ENCODE data around the gene MPZL2.

The MPZL2 gene

DNA sequence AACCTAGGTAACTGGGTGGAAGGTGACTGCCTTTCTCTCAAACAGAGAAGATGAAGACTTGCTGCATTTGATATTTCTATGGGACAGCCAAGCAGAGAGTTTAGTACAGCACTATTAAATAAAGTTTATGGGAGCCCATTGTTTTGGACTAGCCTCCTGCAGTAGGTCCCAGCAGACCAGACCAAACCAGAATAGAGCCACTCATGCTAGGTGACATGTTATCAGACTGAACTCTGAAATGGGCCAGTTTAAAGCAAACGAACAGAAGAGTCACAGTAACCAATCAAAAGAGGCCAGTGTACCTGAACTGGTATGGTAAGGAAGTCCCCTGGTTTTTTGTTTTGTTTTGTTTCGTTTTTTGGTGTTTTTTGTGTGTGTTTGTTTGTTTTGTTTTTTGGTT is 7.9 kb upstream of the MPZL2 start:
- no peak for DNase-seq (ENCODE audit: low read depth in 1 of 2, low spot score in 1 of 2)
- Histone ChIP-seq H3K27me3 (ENCODE audit: insufficient read depth, poor library complexity, severe bottlenecking) (no peaks in the 10 kb centered on the region), H3K4me3 (replicated peaks; ENCODE audit: insufficient read depth, low read length) (no peak overlapping the region)

DNA sequence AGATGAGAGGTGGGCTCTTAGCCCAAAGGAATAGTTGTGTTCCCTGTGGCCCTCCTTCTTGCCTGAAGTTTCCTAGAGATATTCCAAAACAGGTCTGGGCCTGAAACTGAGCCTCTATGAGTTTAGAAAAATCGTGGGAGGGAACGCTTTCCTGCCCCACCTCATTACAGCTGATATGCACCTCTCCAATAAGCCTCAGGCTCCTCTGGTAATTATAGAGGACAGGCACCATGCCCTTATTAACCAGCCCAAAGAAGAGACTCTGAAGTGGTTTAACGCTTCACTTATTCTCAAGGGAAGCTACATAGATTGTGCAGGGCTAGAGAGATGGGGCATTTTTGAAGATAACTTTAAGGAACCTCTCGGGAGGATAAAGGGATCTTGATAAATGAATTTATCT is 3.4 kb upstream of the MPZL2 start:
- no peak overlapping the region for H3K27ac ChIP-seq (replicated peaks)
- no peak overlapping the region for H3K4me3 ChIP-seq (replicated peaks; ENCODE audit: insufficient read depth, low read length)
- no peak for DNase-seq (ENCODE audit: low read depth in 1 of 2, low spot score in 1 of 2)
- H3K27me3 ChIP-seq (ENCODE audit: insufficient read depth, poor library complexity, severe bottlenecking), result no peaks in the 10 kb centered on the region
- TF ChIP-seq, protein P1, sequence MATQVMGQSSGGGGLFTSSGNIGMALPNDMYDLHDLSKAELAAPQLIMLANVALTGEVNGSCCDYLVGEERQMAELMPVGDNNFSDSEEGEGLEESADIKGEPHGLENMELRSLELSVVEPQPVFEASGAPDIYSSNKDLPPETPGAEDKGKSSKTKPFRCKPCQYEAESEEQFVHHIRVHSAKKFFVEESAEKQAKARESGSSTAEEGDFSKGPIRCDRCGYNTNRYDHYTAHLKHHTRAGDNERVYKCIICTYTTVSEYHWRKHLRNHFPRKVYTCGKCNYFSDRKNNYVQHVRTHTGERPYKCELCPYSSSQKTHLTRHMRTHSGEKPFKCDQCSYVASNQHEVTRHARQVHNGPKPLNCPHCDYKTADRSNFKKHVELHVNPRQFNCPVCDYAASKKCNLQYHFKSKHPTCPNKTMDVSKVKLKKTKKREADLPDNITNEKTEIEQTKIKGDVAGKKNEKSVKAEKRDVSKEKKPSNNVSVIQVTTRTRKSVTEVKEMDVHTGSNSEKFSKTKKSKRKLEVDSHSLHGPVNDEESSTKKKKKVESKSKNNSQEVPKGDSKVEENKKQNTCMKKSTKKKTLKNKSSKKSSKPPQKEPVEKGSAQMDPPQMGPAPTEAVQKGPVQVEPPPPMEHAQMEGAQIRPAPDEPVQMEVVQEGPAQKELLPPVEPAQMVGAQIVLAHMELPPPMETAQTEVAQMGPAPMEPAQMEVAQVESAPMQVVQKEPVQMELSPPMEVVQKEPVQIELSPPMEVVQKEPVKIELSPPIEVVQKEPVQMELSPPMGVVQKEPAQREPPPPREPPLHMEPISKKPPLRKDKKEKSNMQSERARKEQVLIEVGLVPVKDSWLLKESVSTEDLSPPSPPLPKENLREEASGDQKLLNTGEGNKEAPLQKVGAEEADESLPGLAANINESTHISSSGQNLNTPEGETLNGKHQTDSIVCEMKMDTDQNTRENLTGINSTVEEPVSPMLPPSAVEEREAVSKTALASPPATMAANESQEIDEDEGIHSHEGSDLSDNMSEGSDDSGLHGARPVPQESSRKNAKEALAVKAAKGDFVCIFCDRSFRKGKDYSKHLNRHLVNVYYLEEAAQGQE (IDR thresholded peaks at IDR 0.05; ENCODE audit: insufficient replicate concordance, low read depth), result no peak
- no peak for TF ChIP-seq GABPA (IDR thresholded peaks at IDR 0.05; ENCODE audit: low read depth)
- TF ChIP-seq CTCF (IDR thresholded peaks at IDR 0.05; ENCODE audit: insufficient read depth, low read length), result no peak
- no peak for TF ChIP-seq POLR2AphosphoS5 (IDR thresholded peaks at IDR 0.05; ENCODE audit: low read depth)
- TF ChIP-seq SPI1 (IDR thresholded peaks at IDR 0.05; ENCODE audit: borderline replicate concordance, low read depth), result no peak

More for the DNA sequence above, 7.9 kb upstream of the MPZL2 start:
- TF ChIP-seq SPI1 (IDR thresholded peaks at IDR 0.05; ENCODE audit: borderline replicate concordance, low read depth) (no peak), POLR2AphosphoS5 (IDR thresholded peaks at IDR 0.05; ENCODE audit: low read depth) (no peak)
- H3K27ac ChIP-seq (replicated peaks), result no peak overlapping the region

GRCh38 chr11:118265954-118266353 is 1.9 kb upstream of the MPZL2 start:
- Histone ChIP-seq H3K27me3 (ENCODE audit: insufficient read depth, poor library complexity, severe bottlenecking) (no peaks in the 10 kb centered on the region), H3K4me3 (replicated peaks; ENCODE audit: insufficient read depth, low read length) (no peak overlapping the region), H3K27ac (replicated peaks) (no peak overlapping the region)
- no peak for TF ChIP-seq CTCF (IDR thresholded peaks at IDR 0.05; ENCODE audit: insufficient read depth, low read length)
- TF ChIP-seq GABPA (IDR thresholded peaks at IDR 0.05; ENCODE audit: low read depth), result no peak
- no peak for TF ChIP-seq POLR2AphosphoS5 (IDR thresholded peaks at IDR 0.05; ENCODE audit: low read depth)
- no peak for TF ChIP-seq SPI1 (IDR thresholded peaks at IDR 0.05; ENCODE audit: borderline replicate concordance, low read depth)
- TF ChIP-seq, protein P1 (IDR thresholded peaks at IDR 0.05; ENCODE audit: insufficient replicate concordance, low read depth), result no peak
- DNase-seq (ENCODE audit: low read depth in 1 of 2, low spot score in 1 of 2), result no peak

GRCh38 chr11:118264569-118265465 is 720 bp upstream of the MPZL2 start:
- Histone ChIP-seq H3K27me3 (ENCODE audit: insufficient read depth, poor library complexity, severe bottlenecking) (no peaks in the 10 kb centered on the region), H3K4me3 (replicated peaks; ENCODE audit: insufficient read depth, low read length) (no peak overlapping the region)
- no peak for TF ChIP-seq SPI1 (IDR thresholded peaks at IDR 0.05; ENCODE audit: borderline replicate concordance, low read depth)
- TF ChIP-seq, protein P1 (IDR thresholded peaks at IDR 0.05; ENCODE audit: insufficient replicate concordance, low read depth), result no peak
- TF ChIP-seq GABPA (IDR thresholded peaks at IDR 0.05; ENCODE audit: low read depth), result no peak
- no peak for TF ChIP-seq POLR2AphosphoS5 (IDR thresholded peaks at IDR 0.05; ENCODE audit: low read depth)
- TF ChIP-seq CTCF (IDR thresholded peaks at IDR 0.05; ENCODE audit: insufficient read depth, low read length), result no peak

More at GRCh38 chr11:118264569-118265465, 720 bp upstream of the MPZL2 start:
- no peak for DNase-seq (ENCODE audit: low read depth in 1 of 2, low spot score in 1 of 2)
- no peak overlapping the region for H3K27ac ChIP-seq (replicated peaks)

All from HL-60 (cell line).